ENCODE measurements around the gene NME7.

DNA sequence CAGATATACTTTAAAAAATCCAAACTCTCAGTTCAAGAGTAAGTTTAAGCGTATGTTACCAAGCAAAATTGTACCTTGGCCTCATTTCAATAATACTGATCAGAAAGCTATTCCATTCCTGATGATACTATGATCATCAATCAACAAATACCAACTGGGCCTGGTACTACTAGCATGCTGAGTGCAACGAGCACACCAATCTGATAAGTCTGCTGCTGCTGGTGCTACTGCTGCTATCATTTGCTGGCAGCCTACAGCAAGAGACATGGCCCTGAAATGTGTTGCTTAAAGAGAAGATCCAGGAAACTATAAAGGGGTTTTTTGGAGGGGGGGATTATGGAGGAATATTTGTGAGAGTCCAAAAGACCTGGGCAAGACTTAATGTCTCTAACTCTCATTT lies 39.7 kb downstream of the NME7 start:
- TF ChIP-seq EZH2 (IDR thresholded peaks at IDR 0.05) (no peak), POLR2AphosphoS5 (IDR thresholded peaks at IDR 0.05; ENCODE audit: borderline replicate concordance, low read depth, low read length) (no peak), FOXP2 (optimal IDR thresholded peaks at IDR 0.05; ENCODE audit: control extremely low read depth, extremely low read length, insufficient read depth) (no peak)
